HG03469 (cell line): ENCODE data around the gene LRRC28.

Experiments
- ATAC-seq: cut with Tn5 transposase; IDR thresholded peaks from one replicate; pipeline ENCODE4 v1.9.1; 2021; ENCODE audit warnings: mild to moderate bottlenecking, moderate library complexity, moderate number of reproducible peaks; ENCODE audit not compliant: unreplicated experiment

Gene LRRC28

GRCh38 chr15:99305761-99306505, 54.7 kb downstream of the LRRC28 start:
- ATAC-seq: no peak

- ATAC-seq: no peak
Measured at GRCh38 chr15:99306694-99307338, 55.5 kb downstream of the LRRC28 start.

- no peak for ATAC-seq
Measured at GRCh38 chr15:99307735-99308134, 56.5 kb downstream of the LRRC28 start.

GRCh38 chr15:99310745-99311144, 59.5 kb downstream of the LRRC28 start:
- no peak for ATAC-seq

GRCh38 chr15:99312228-99312627, 60.9 kb downstream of the LRRC28 start:
- no peak for ATAC-seq

- no peak for ATAC-seq
Measured at GRCh38 chr15:99312794-99313193, 61.5 kb downstream of the LRRC28 start.

GRCh38 chr15:99315636-99316035, 64.4 kb downstream of the LRRC28 start:
- ATAC-seq: no peak

GRCh38 chr15:99320374-99321215, 69.3 kb downstream of the LRRC28 start:
- ATAC-seq: no peak

- no peak for ATAC-seq
Measured at GRCh38 chr15:99321468-99321867, 70.2 kb downstream of the LRRC28 start.

GRCh38 chr15:99322643-99323405, 71.5 kb downstream of the LRRC28 start:
- no peak for ATAC-seq

GRCh38 chr15:99324082-99324620, 72.9 kb downstream of the LRRC28 start:
- ATAC-seq: peak; percentile 65

GRCh38 chr15:99324700-99325099, 73.4 kb downstream of the LRRC28 start:
- ATAC-seq: no peak

- no peak for ATAC-seq
Measured at GRCh38 chr15:99326235-99326634, 75.0 kb downstream of the LRRC28 start.

GRCh38 chr15:99328106-99329072, 77.1 kb downstream of the LRRC28 start:
- no peak for ATAC-seq

- no peak for ATAC-seq
Measured at GRCh38 chr15:99331381-99331780, 80.1 kb downstream of the LRRC28 start.

GRCh38 chr15:99333413-99333812, 82.1 kb downstream of the LRRC28 start:
- ATAC-seq: no peak

- no peak for ATAC-seq
Measured at GRCh38 chr15:99333981-99334380, 82.7 kb downstream of the LRRC28 start.

- no peak for ATAC-seq
Measured at GRCh38 chr15:99335508-99335907, 84.2 kb downstream of the LRRC28 start.

- no peak for ATAC-seq
Measured at GRCh38 chr15:99336794-99337193, 85.5 kb downstream of the LRRC28 start.
